MM.1S (cell line): ENCODE results near the gene HERC2.

Source experiments
- DNase-seq: peaks from one replicate; pipeline ENCODE4 v3.0.0-alpha.2; 2015
- H2AFZ ChIP-seq: fragments of 300-600 bp; sonication (generic); 2 replicates; pipeline ENCODE4 v1.6.0; 2016; ENCODE audit warnings: antibody characterized with exemption, low read length
- H3F3A ChIP-seq: fragments of 300-600 bp; sonication (generic); 2 replicates; pipeline ENCODE4 v1.6.1; 2016; ENCODE audit warnings: mild to moderate bottlenecking, antibody characterized with exemption, low read length, moderate library complexity, mixed read lengths; ENCODE audit not compliant: insufficient read depth
- H3K27ac ChIP-seq: fragments of 300-600 bp; sonication (generic); 2 replicates; pipeline ENCODE4 v1.5.1; 2016; ENCODE audit warnings: mild to moderate bottlenecking, low read length
- H3K27me3 ChIP-seq: fragments of 300-600 bp; sonication (generic); replicated peaks from 2 replicates; pipeline ENCODE4 v1.6.0; 2016; ENCODE audit warnings: low read length; ENCODE audit not compliant: insufficient read depth
- H3K36me3 ChIP-seq: fragments of 300-600 bp; sonication (generic); replicated peaks from 2 replicates; pipeline ENCODE4 v1.6.1; 2016; ENCODE audit warnings: mild to moderate bottlenecking, low read length, mixed read lengths; ENCODE audit not compliant: insufficient read depth
- H3K4me1 ChIP-seq: fragments of 300-600 bp; sonication (generic); 2 replicates; pipeline ENCODE4 v1.6.1; 2016; ENCODE audit warnings: low read length, mixed read lengths
- H3K4me2 ChIP-seq: fragments of 300-600 bp; sonication (generic); 2 replicates; pipeline ENCODE4 v1.6.0; 2016; ENCODE audit warnings: low read depth, low read length
- H3K4me3 ChIP-seq: fragments of 300-600 bp; sonication (generic); 2 replicates; pipeline ENCODE4 v1.5.1; 2016; ENCODE audit warnings: low read length, mixed read lengths
- H3K79me2 ChIP-seq: fragments of 300-600 bp; sonication (generic); 2 replicates; pipeline ENCODE4 v1.6.1; 2016; ENCODE audit warnings: mixed run types, low read length, mixed read lengths
- H3K9ac ChIP-seq: fragments of 300-600 bp; sonication (generic); 2 replicates; pipeline ENCODE4 v1.6.1; 2016; ENCODE audit warnings: low read length, mixed read lengths
- H3K9me2 ChIP-seq: fragments of 300-600 bp; sonication (generic); replicated peaks from 2 replicates; pipeline ENCODE4 v1.6.1; 2016; ENCODE audit warnings: mild to moderate bottlenecking, low read length, mixed read lengths; ENCODE audit not compliant: insufficient read depth
- H3K9me3 ChIP-seq: fragments of 300-600 bp; sonication (generic); replicated peaks from 2 replicates; pipeline ENCODE4 v1.6.1; 2016; ENCODE audit warnings: mild to moderate bottlenecking, low read length, mixed read lengths; ENCODE audit not compliant: insufficient read depth
- H4K20me1 ChIP-seq: fragments of 300-600 bp; sonication (generic); 2 replicates; pipeline ENCODE4 v1.6.1; 2016; ENCODE audit warnings: mild to moderate bottlenecking, low read length, moderate library complexity, mixed read lengths; ENCODE audit not compliant: insufficient read depth
- EZH2 ChIP-seq: fragments of 300-600 bp; sonication (generic); optimal IDR thresholded peaks from 2 replicates; pipeline ENCODE3; 2017; ENCODE audit warnings: low read depth, mild to moderate bottlenecking, antibody characterized with exemption, low read length, mixed read lengths
- EZH2phosphoT487 ChIP-seq: fragments of 300-600 bp; sonication (generic); IDR thresholded peaks from 2 replicates; pipeline ENCODE4 v1.6.1; 2018; ENCODE audit warnings: antibody characterized with exemption, low read length
- TF ChIP-seq, protein P1 (sequence below): fragments of 300-600 bp; sonication (generic); IDR thresholded peaks from 2 replicates; pipeline ENCODE4 v1.5.1; 2016; ENCODE audit warnings: antibody characterized with exemption, low read length, mixed read lengths

Gene HERC2

GRCh38 chr15:28103831-28104230 lies 218.1 kb downstream of the HERC2 start:
- H3K9me2 ChIP-seq, result no peaks in the 10 kb centered on the region
- no peak overlapping the region for H3K4me2 ChIP-seq
- no peak overlapping the region for H3K27ac ChIP-seq
- no peaks in the 10 kb centered on the region for H3K4me1 ChIP-seq
- H3K27me3 ChIP-seq, result no peaks in the 10 kb centered on the region
- H3K9me3 ChIP-seq, result no peaks in the 10 kb centered on the region
- no peak for DNase-seq
- no peaks in the 10 kb centered on the region for H4K20me1 ChIP-seq
- no peak overlapping the region for H3K4me3 ChIP-seq
- H3K36me3 ChIP-seq, result no peaks in the 10 kb centered on the region
- H3K79me2 ChIP-seq, result no peaks in the 10 kb centered on the region
- H3K9ac ChIP-seq, result no peak overlapping the region
- no peaks in the 10 kb centered on the region for H3F3A ChIP-seq
- no peak for TF ChIP-seq EZH2phosphoT487
- no peak for TF ChIP-seq EZH2
- TF ChIP-seq, protein P1, sequence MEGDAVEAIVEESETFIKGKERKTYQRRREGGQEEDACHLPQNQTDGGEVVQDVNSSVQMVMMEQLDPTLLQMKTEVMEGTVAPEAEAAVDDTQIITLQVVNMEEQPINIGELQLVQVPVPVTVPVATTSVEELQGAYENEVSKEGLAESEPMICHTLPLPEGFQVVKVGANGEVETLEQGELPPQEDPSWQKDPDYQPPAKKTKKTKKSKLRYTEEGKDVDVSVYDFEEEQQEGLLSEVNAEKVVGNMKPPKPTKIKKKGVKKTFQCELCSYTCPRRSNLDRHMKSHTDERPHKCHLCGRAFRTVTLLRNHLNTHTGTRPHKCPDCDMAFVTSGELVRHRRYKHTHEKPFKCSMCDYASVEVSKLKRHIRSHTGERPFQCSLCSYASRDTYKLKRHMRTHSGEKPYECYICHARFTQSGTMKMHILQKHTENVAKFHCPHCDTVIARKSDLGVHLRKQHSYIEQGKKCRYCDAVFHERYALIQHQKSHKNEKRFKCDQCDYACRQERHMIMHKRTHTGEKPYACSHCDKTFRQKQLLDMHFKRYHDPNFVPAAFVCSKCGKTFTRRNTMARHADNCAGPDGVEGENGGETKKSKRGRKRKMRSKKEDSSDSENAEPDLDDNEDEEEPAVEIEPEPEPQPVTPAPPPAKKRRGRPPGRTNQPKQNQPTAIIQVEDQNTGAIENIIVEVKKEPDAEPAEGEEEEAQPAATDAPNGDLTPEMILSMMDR, result no peak
- H2AFZ ChIP-seq, result no peak overlapping the region

- no peaks in the 10 kb centered on the region for H3K79me2 ChIP-seq
- H3K9ac ChIP-seq, result no peak overlapping the region
- TF ChIP-seq EZH2, result no peak
- TF ChIP-seq, protein P1, result no peak
- no peak for TF ChIP-seq EZH2phosphoT487
- no peaks in the 10 kb centered on the region for H3K36me3 ChIP-seq
- no peaks in the 10 kb centered on the region for H3K9me3 ChIP-seq
- H3K4me2 ChIP-seq, result no peak overlapping the region
- peaks cover 8% of the 10 kb centered on the region; the same call in 1 of the 2 replicates for H3K27me3 ChIP-seq
- no peaks in the 10 kb centered on the region for H3K9me2 ChIP-seq
- no peaks in the 10 kb centered on the region for H4K20me1 ChIP-seq
- H3F3A ChIP-seq, result no peaks in the 10 kb centered on the region
- no peak overlapping the region for H3K4me3 ChIP-seq
- H3K4me1 ChIP-seq, result no peaks in the 10 kb centered on the region
- H2AFZ ChIP-seq, result no peak overlapping the region
- DNase-seq, result no peak
- no peak overlapping the region for H3K27ac ChIP-seq
Observed at GRCh38 chr15:28101983-28102441, 220.0 kb downstream of the HERC2 start.

DNA sequence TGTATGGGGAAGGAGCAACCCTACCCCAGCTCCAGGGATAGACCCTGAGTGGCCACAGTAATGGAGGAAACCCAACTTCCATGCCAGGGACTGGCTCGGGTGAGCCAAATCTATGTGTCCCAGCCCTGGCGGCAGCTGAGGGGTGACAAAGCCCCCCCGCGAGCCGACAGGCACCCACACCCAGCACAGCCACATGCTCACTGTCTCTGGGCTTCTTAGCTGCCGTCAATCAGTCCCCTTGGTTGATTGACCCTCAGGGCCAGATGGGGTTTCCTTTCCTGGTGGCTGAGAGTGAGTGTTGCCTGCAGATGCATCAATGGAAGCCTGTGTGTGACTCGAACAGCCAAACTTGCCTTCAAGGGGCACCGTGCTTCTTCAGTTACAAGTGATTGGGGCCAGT lies 220.8 kb downstream of the HERC2 start:
- H3K9me3 ChIP-seq, result no peaks in the 10 kb centered on the region
- no peaks in the 10 kb centered on the region for H3K4me1 ChIP-seq
- DNase-seq, result no peak
- no peaks in the 10 kb centered on the region for H3K9me2 ChIP-seq
- H3K4me3 ChIP-seq, result no peak overlapping the region
- H3K79me2 ChIP-seq, result no peaks in the 10 kb centered on the region
- H3K9ac ChIP-seq, result no peak overlapping the region
- H3F3A ChIP-seq, result no peaks in the 10 kb centered on the region
- H2AFZ ChIP-seq, result no peak overlapping the region
- no peaks in the 10 kb centered on the region for H4K20me1 ChIP-seq
- TF ChIP-seq EZH2phosphoT487 (no peak), EZH2 (no peak)
- TF ChIP-seq, protein P1, result no peak
- no peak overlapping the region for H3K4me2 ChIP-seq
- peaks cover 9% of the 10 kb centered on the region; the same call in 1 of the 2 replicates for H3K27me3 ChIP-seq
- no peak overlapping the region for H3K27ac ChIP-seq
- no peaks in the 10 kb centered on the region for H3K36me3 ChIP-seq
